Measurements from ENCODE around the gene PSMD2.

The PSMD2 gene

GRCh38 chr3:184283681-184284080 is 15.4 kb upstream of the PSMD2 start:
- DNase-seq, result no peak

GRCh38 chr3:184284696-184285095 is 14.3 kb upstream of the PSMD2 start:
- no peak for DNase-seq

GRCh38 chr3:184289426-184289938 is 9.6 kb upstream of the PSMD2 start:
- no peak for DNase-seq

GRCh38 chr3:184290331-184290730 is 8.7 kb upstream of the PSMD2 start:
- DNase-seq, result no peak

GRCh38 chr3:184291044-184291737 is 7.8 kb upstream of the PSMD2 start:
- no peak for DNase-seq

GRCh38 chr3:184291738-184292445 is 7.1 kb upstream of the PSMD2 start:
- no peak for DNase-seq

GRCh38 chr3:184295771-184296170 is 3.3 kb upstream of the PSMD2 start:
- no peak for DNase-seq

GRCh38 chr3:184296616-184297015 is 2.4 kb upstream of the PSMD2 start:
- DNase-seq, result no peak

- no peak for DNase-seq
Measured at GRCh38 chr3:184299488-184300377, 692 bp downstream of the PSMD2 start.

- DNase-seq, result no peak
Measured at GRCh38 chr3:184300378-184300720, 1.3 kb downstream of the PSMD2 start.

- no peak for DNase-seq
Measured at GRCh38 chr3:184305577-184305976, 6.5 kb downstream of the PSMD2 start.

GRCh38 chr3:184306341-184306972 is 7.4 kb downstream of the PSMD2 start:
- no peak for DNase-seq

GRCh38 chr3:184307915-184308314 is 8.9 kb downstream of the PSMD2 start:
- DNase-seq, result no peak

- no peak for DNase-seq
Measured at GRCh38 chr3:184308744-184309143, 9.7 kb downstream of the PSMD2 start.

- DNase-seq, result no peak
Measured at GRCh38 chr3:184311633-184312032, 12.6 kb downstream of the PSMD2 start.

- peak; percentile 81 for DNase-seq
Measured at GRCh38 chr3:184314363-184314699, 15.3 kb downstream of the PSMD2 start, which contains the start of gene EIF4G1. TSS of gene EIF4G1 (plus strand) at chr3:184314606. CDS start at chr3:184315797, 1,191 bp downstream.

- DNase-seq, result no peak
Measured at GRCh38 chr3:184314700-184315542, 15.9 kb downstream of the PSMD2 start.

- no peak for DNase-seq
Measured at GRCh38 chr3:184315543-184315867, 16.5 kb downstream of the PSMD2 start.

- DNase-seq, result no peak
Measured at GRCh38 chr3:184315871-184316661, 17.0 kb downstream of the PSMD2 start.

GRCh38 chr3:184316792-184317191 is 17.8 kb downstream of the PSMD2 start:
- DNase-seq, result no peak

- no peak for DNase-seq
Measured at GRCh38 chr3:184317201-184317600, 18.2 kb downstream of the PSMD2 start.
